Colonic mucosa (tissue), 4 donors: ENCODE results near the gene CFHR5. TPM values are rescaled to one million over a fixed set of nuclear protein-coding genes. Genes with fewer than 3 reads are reported as not detected.

Experiments used
- DNase-seq: peaks from one replicate; pipeline ENCODE4 v3.0.0-alpha.2; 2020
- H3K27ac ChIP-seq: fragments of 200-600 bp; one replicate; pipeline ENCODE4 v1.8.0; 2021
- H3K27me3 ChIP-seq: fragments of 200-600 bp; one replicate; pipeline ENCODE4 v1.8.0; 2021
- H3K36me3 ChIP-seq: fragments of 200-600 bp; one replicate; pipeline ENCODE4 v1.8.0; 2021
- H3K4me1 ChIP-seq: fragments of 200-600 bp; one replicate; pipeline ENCODE4 v1.8.0; 2021; ENCODE audit warnings: mild to moderate bottlenecking
- H3K4me3 ChIP-seq: fragments of 200-600 bp; one replicate; pipeline ENCODE4 v1.8.0; 2021
- H3K9ac ChIP-seq, 2 donors: one replicate each; pipeline ENCODE4 v1.7.0; 2013; ENCODE audit warnings: control low read depth in 2 of 2, low read depth in 2 of 2, low read length in 2 of 2
- H3K9me3 ChIP-seq: fragments of 200-600 bp; one replicate; pipeline ENCODE4 v1.8.0; 2021
- intact Hi-C: fragments of 100-400 bp; cut with DNase I; formaldehyde crosslinking; loops from one replicate; pipeline ENCODE4 v1.14.1; 2022
- total RNA-seq, 2 donors: library from RNA; stranded (reverse); fragmentation: NEBNext Ultra II Directional in 1 of 2; extraction: Animal tissue kit (Norgen Biotek cat#: 25700) in 1 of 2; gene quantifications; one replicate each; pipeline ENCODE4 v1.2.1, GENCODE V29; 2021
- TF ChIP-seq, protein P1 (sequence below): fragments of 200-600 bp; IDR thresholded peaks from one replicate; pipeline ENCODE4 v1.8.0; 2022; ENCODE audit warnings: antibody characterized with exemption, mild to moderate bottlenecking
- donor health status: healthy.
- donor health status: DM: no; HTN: no; CAD: no.
- donor health status: DM: no; HTN: no; CAD: no.

Gene CFHR5
- total RNA-seq, 2 donors from 2014 or later = not detected

DNA sequence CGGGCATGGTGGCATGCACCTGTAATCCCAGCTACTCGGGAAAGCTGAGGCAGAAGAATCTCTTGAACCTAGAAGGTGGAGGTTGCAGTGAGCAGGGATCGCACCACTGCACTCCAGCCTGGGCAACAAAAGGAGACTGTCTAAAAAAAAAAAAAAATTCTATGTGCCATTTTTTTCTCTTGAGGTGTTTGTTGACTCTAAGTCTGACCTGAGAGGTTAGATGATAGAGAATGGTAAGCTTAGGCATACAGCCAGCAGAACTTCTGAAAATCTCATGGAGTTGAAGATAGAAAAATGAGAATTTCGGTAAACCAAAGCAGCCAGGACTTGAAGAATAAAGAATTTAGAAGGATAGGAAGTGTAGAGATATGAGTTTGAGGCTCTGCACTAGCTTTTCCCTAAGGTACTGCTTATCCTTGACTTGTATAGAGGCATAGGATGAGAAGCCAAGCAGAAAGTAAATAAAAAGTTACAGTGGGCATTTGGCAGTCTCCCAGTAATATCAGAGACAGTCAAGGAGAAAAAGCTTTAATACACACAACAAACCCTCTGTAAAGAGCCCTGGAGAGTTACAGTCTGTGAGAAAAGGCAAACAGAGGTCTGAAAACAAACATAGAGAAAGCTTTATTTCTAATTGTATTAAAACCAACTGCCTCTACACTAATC is 65.5 kb downstream of the CFHR5 start:
- no peak overlapping the region for H3K9ac ChIP-seq
- H3K9me3 ChIP-seq = no peaks in the 10 kb centered on the region
- H3K4me3 ChIP-seq = no peak overlapping the region
- H3K27me3 ChIP-seq = no peaks in the 10 kb centered on the region
- TF ChIP-seq, protein P1, sequence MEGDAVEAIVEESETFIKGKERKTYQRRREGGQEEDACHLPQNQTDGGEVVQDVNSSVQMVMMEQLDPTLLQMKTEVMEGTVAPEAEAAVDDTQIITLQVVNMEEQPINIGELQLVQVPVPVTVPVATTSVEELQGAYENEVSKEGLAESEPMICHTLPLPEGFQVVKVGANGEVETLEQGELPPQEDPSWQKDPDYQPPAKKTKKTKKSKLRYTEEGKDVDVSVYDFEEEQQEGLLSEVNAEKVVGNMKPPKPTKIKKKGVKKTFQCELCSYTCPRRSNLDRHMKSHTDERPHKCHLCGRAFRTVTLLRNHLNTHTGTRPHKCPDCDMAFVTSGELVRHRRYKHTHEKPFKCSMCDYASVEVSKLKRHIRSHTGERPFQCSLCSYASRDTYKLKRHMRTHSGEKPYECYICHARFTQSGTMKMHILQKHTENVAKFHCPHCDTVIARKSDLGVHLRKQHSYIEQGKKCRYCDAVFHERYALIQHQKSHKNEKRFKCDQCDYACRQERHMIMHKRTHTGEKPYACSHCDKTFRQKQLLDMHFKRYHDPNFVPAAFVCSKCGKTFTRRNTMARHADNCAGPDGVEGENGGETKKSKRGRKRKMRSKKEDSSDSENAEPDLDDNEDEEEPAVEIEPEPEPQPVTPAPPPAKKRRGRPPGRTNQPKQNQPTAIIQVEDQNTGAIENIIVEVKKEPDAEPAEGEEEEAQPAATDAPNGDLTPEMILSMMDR = no peak
- intact Hi-C loops = no loop called here
- H3K4me1 ChIP-seq = no peaks in the 10 kb centered on the region
- no peak overlapping the region for H3K27ac ChIP-seq
- no peaks in the 10 kb centered on the region for H3K36me3 ChIP-seq
- DNase-seq = no peak

DNA sequence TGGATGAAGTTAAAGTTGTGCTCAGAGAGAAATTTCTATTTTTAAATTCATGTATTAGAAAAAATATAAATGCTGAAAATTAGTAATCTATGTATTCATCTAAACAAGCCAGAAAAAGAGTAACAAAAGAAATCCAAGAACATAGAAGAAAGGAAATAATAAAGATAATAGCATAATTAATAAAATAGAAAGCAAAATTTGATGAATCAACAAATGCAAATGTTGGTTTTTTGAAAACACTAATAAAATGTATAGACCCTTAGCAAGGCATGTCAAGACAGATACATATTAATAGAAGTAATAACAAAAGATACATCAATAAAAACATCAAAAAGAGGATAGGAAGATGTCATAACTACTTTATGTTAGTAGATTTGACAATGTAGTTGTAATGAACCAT is 71.7 kb downstream of the CFHR5 start:
- Histone ChIP-seq H3K27ac (no peak overlapping the region), H3K4me1 (no peaks in the 10 kb centered on the region), H3K36me3 (no peaks in the 10 kb centered on the region), H3K9me3 (no peaks in the 10 kb centered on the region), H3K9ac (no peak overlapping the region), H3K4me3 (no peak overlapping the region), H3K27me3 (no peaks in the 10 kb centered on the region)
- no peak for DNase-seq
- intact Hi-C loops = no loop called here
- TF ChIP-seq, protein P1 = no peak

Other genes with a start within 250 kb of the CFHR5 start
- gene CFHR3, start 202.7 kb upstream of the CFHR5 start, total RNA-seq = under 1 TPM in 1 of 2 donors, not detected in 1; 0.15 TPM
- under 1 TPM; 0.32 to 0.57 TPM for gene CFHR1, start 157.8 kb upstream of the CFHR5 start, total RNA-seq
- gene CFHR4, start 89.5 kb upstream of the CFHR5 start, total RNA-seq = not detected
- gene CFHR2, start 33.8 kb upstream of the CFHR5 start, total RNA-seq = under 1 TPM in 1 of 2 donors, not detected in 1; 0.27 TPM
- not detected for gene F13B, start 89.7 kb downstream of the CFHR5 start, total RNA-seq
- 10 to 100 TPM in 1 of 2 donors, 1 to 10 TPM in 1; 9.1 to 20.1 TPM for gene ASPM, start 169.1 kb downstream of the CFHR5 start, total RNA-seq
- gene ZBTB41, start 223.7 kb downstream of the CFHR5 start, total RNA-seq = 10 to 100 TPM in 1 of 2 donors, 1 to 10 TPM in 1; 8.3 to 15.0 TPM